ENCODE data around the gene SLC41A3. TPM values are rescaled to one million over a fixed set of nuclear protein-coding genes. Genes with fewer than 3 reads are reported as not detected.

SLC41A3 gene
- total and polyA plus RNA-seq, 4 donors, result 63.6 to 99.3 (median 85.3) TPM

DNA sequence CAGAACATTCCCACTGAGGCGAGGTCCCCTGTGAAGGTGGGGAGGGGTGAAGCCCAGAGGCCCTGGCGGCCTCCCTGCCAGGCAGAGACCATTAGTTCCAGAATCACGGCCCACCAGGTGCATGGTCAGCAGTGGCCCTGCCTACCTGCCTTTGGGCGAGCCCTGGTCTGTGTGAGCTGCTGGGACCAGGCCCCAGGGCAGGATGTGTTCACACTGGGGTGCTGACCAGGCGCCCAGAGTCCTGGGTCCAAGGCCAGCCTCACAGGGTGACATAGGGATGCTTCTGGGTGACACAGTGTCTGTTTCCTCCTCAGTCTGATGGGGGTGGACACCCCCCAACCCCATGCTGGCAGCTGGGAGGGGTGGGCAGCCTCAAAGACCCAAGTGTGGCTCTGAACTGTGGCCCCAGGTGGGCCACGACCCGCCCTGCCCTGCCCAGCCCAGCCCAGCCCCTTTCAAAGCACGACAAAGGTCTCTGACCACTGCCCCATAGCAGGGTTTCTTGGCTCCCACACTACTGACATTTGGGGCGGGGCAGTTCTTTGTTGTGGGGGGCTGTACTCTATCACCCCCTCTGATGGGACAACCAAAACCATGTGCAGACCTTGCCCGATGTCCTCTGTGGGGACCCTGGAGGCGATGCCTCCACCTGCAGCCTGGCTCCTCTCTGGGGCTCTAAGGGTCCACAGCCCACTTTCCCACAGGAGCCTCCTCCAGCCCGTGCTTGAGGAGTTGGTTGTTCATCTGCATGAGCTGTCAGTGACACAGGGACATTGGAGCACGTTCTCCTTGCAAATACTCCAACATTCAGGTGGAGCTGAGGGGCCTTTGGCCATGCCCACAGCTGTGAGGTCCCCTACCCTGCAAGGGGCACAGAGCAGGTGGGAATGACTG, 44.8 kb upstream of the SLC41A3 start:
- H3K27ac ChIP-seq (ENCODE audit: low read depth, low read length), result no peak overlapping the region
- no peaks in the 10 kb centered on the region for H3K27me3 ChIP-seq (ENCODE audit: control insufficient read depth, insufficient read depth, low read length)
- peaks cover 17% of the 10 kb centered on the region for H3K4me1 ChIP-seq (ENCODE audit: control insufficient read depth, insufficient read depth, low read length)
- no peaks in the 10 kb centered on the region for H3K9me3 ChIP-seq (ENCODE audit: control insufficient read depth, insufficient read depth, low read length)
- peaks cover 82% of the 10 kb centered on the region for H3K36me3 ChIP-seq (ENCODE audit: control insufficient read depth, insufficient read depth, low read length)
- H3K4me3 ChIP-seq (ENCODE audit: low read depth, low read length), result no peak overlapping the region
- WGBS (ENCODE audit: insufficient coverage), result 82% methylated on average over 11 of the region's 13 CpGs
- DNase-seq (ENCODE audit: low read depth in 4 of 6, low spot score in 6 of 6), result no peak

GRCh38 chr3:126127904-126128303, 44.0 kb upstream of the SLC41A3 start:
- Histone ChIP-seq H3K27me3 (ENCODE audit: control insufficient read depth, insufficient read depth, low read length) (no peaks in the 10 kb centered on the region), H3K36me3 (ENCODE audit: control insufficient read depth, insufficient read depth, low read length) (peaks cover 79% of the 10 kb centered on the region), H3K4me1 (ENCODE audit: control insufficient read depth, insufficient read depth, low read length) (peaks cover 17% of the 10 kb centered on the region), H3K4me3 (ENCODE audit: low read depth, low read length) (no peak overlapping the region), H3K27ac (ENCODE audit: low read depth, low read length) (no peak overlapping the region), H3K9me3 (ENCODE audit: control insufficient read depth, insufficient read depth, low read length) (no peaks in the 10 kb centered on the region)
- DNase-seq (ENCODE audit: low read depth in 4 of 6, low spot score in 6 of 6), result no peak
- WGBS (ENCODE audit: insufficient coverage), result 71% methylated on average over 6 of the region's 7 CpGs

- Histone ChIP-seq H3K27ac (ENCODE audit: low read depth, low read length) (no peak overlapping the region), H3K4me3 (ENCODE audit: low read depth, low read length) (no peak overlapping the region), H3K4me1 (ENCODE audit: control insufficient read depth, insufficient read depth, low read length) (peaks cover 14% of the 10 kb centered on the region), H3K9me3 (ENCODE audit: control insufficient read depth, insufficient read depth, low read length) (no peaks in the 10 kb centered on the region), H3K36me3 (ENCODE audit: control insufficient read depth, insufficient read depth, low read length) (peaks cover 76% of the 10 kb centered on the region), H3K27me3 (ENCODE audit: control insufficient read depth, insufficient read depth, low read length) (no peaks in the 10 kb centered on the region)
- DNase-seq (ENCODE audit: low read depth in 4 of 6, low spot score in 6 of 6), result no peak
- whole genome bisulfite sequencing (ENCODE audit: insufficient coverage), result 85% methylated on average over 9 of the region's 10 CpGs
Measured at GRCh38 chr3:126127452-126127851, 43.5 kb upstream of the SLC41A3 start.

GRCh38 chr3:126126811-126127431, 43.0 kb upstream of the SLC41A3 start:
- Histone ChIP-seq H3K36me3 (ENCODE audit: control insufficient read depth, insufficient read depth, low read length) (peaks cover 70% of the 10 kb centered on the region), H3K4me3 (ENCODE audit: low read depth, low read length) (no peak overlapping the region), H3K9me3 (ENCODE audit: control insufficient read depth, insufficient read depth, low read length) (no peaks in the 10 kb centered on the region), H3K27ac (ENCODE audit: low read depth, low read length) (no peak overlapping the region), H3K4me1 (ENCODE audit: control insufficient read depth, insufficient read depth, low read length) (peaks cover 9% of the 10 kb centered on the region), H3K27me3 (ENCODE audit: control insufficient read depth, insufficient read depth, low read length) (no peaks in the 10 kb centered on the region)
- DNase-seq (ENCODE audit: low read depth in 4 of 6, low spot score in 6 of 6), result no peak
- WGBS (ENCODE audit: insufficient coverage), result 71% methylated on average over 8 of the region's 10 CpGs

- H3K4me1 ChIP-seq (ENCODE audit: control insufficient read depth, insufficient read depth, low read length), result peaks cover 9% of the 10 kb centered on the region
- no peaks in the 10 kb centered on the region for H3K27me3 ChIP-seq (ENCODE audit: control insufficient read depth, insufficient read depth, low read length)
- no peak overlapping the region for H3K27ac ChIP-seq (ENCODE audit: low read depth, low read length)
- no peaks in the 10 kb centered on the region for H3K9me3 ChIP-seq (ENCODE audit: control insufficient read depth, insufficient read depth, low read length)
- no peak overlapping the region for H3K4me3 ChIP-seq (ENCODE audit: low read depth, low read length)
- peaks cover 66% of the 10 kb centered on the region for H3K36me3 ChIP-seq (ENCODE audit: control insufficient read depth, insufficient read depth, low read length)
- 96% methylated on average over 5 of the region's 12 CpGs for WGBS (ENCODE audit: insufficient coverage)
- DNase-seq (ENCODE audit: low read depth in 4 of 6, low spot score in 6 of 6), result no peak
Measured at GRCh38 chr3:126126286-126126685, 42.4 kb upstream of the SLC41A3 start.

DNA sequence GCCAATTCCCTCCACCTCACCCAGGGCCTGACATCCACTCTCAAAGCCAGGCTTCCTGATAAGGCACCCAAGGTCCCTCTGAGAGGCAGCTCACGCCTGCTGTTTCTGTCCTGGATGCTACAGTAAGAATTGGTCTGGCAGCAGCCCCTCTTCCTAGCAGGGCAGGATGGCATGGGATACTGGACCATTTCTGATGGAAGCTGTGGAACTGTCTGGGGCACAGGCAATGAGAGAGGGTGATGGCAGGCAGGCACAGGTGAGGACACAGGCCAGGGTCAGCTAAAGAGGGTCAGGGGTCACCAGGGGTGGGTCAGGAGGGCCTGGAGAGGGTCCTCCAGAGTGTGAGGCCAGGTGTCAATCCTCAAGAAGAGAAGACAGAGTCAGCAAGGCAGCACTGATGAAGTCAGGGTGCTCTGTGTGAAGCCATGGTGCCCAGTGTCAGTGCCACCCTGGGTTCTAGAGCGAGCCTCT, 41.9 kb upstream of the SLC41A3 start:
- peaks cover 9% of the 10 kb centered on the region for H3K4me1 ChIP-seq (ENCODE audit: control insufficient read depth, insufficient read depth, low read length)
- 56% methylated on average over 2 of the region's 2 CpGs for WGBS (ENCODE audit: insufficient coverage)
- H3K9me3 ChIP-seq (ENCODE audit: control insufficient read depth, insufficient read depth, low read length), result no peaks in the 10 kb centered on the region
- DNase-seq (ENCODE audit: low read depth in 4 of 6, low spot score in 6 of 6), result no peak
- H3K27ac ChIP-seq (ENCODE audit: low read depth, low read length), result no peak overlapping the region
- peaks cover 61% of the 10 kb centered on the region for H3K36me3 ChIP-seq (ENCODE audit: control insufficient read depth, insufficient read depth, low read length)
- no peak overlapping the region for H3K4me3 ChIP-seq (ENCODE audit: low read depth, low read length)
- H3K27me3 ChIP-seq (ENCODE audit: control insufficient read depth, insufficient read depth, low read length), result no peaks in the 10 kb centered on the region

DNA sequence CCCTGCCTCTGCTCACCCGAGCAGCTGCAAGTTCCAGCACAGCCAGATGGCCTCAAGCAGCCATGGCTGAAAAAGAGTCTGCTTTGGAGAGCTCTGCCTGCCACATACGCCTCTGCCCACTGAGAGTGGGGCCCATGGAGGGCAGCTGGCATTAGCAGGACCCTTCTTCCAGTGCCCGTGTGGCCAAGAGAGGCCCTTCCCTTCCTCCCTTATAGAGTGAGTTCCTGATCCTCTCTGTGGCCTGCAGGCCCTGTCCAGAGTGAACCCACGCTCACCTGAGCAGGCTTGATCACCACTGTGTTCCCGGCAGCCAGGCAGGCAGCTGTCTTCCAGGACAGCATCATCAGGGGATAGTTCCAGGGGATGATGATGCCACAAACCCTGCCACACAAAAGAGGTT, 41.4 kb upstream of the SLC41A3 start:
- Histone ChIP-seq H3K9me3 (ENCODE audit: control insufficient read depth, insufficient read depth, low read length) (no peaks in the 10 kb centered on the region), H3K27ac (ENCODE audit: low read depth, low read length) (no peak overlapping the region), H3K36me3 (ENCODE audit: control insufficient read depth, insufficient read depth, low read length) (peaks cover 57% of the 10 kb centered on the region), H3K4me1 (ENCODE audit: control insufficient read depth, insufficient read depth, low read length) (peaks cover 9% of the 10 kb centered on the region), H3K4me3 (ENCODE audit: low read depth, low read length) (no peak overlapping the region), H3K27me3 (ENCODE audit: control insufficient read depth, insufficient read depth, low read length) (no peaks in the 10 kb centered on the region)
- no peak for DNase-seq (ENCODE audit: low read depth in 4 of 6, low spot score in 6 of 6)
- WGBS (ENCODE audit: insufficient coverage), result 78% methylated on average over 5 of the region's 5 CpGs

DNA sequence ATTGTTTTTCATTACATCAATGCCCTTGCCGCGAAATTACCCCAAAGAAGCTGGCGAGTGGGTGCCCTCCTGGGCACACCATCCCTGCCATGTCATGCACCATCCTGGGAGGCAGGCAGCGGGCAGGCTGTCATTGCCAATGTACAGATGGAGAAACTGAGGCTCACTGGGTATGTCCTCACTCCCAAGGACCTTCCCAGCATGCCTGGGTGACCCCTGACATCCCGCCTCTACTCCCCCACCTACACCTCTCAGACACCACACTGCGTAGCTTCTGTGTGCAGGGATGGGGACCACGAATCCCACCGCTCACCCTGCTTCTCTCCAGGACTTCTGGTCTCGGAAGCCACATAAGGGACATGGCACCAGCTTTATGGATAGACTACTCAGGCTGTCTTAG, 41.0 kb upstream of the SLC41A3 start:
- WGBS (ENCODE audit: insufficient coverage), result 83% methylated on average over 9 of the region's 9 CpGs
- DNase-seq (ENCODE audit: low read depth in 4 of 6, low spot score in 6 of 6), result no peak

DNA sequence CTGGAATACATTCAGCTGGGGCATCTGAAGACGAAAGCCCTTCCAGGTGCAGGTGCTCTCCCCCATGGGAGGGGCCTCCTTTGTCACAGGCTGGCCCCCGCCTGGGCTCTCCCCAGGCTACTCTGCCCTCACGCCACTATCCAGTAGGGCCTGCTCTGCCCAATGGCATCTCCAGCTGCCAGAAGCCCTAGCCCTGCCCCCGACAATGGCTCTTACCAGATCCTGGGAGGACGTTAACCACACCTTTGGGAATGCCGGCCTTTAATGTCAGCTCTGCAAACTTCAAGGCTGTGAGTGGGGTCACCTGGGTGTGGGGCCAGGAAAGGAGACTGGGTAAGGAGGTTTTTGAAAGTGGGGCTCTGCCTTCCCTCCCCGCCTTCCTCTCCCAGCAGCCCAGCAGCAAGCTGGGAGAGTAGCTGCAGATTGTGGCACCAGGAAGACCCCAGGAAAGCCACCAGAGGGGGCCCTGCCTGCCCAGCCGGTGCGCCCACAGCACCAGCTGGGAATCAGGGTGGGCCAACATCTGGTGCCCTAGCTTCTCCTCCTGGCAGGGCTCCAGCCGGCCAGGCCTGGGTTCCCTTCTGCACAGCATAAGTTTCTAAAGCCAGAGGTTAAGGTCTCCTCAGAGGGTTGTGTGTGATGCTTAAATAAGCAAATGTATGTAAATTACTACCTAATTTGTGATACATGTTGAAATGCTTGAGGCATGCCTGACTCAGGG, 40.4 kb upstream of the SLC41A3 start:
- Histone ChIP-seq H3K9me3 (ENCODE audit: control insufficient read depth, insufficient read depth, low read length) (no peaks in the 10 kb centered on the region), H3K4me3 (ENCODE audit: low read depth, low read length) (no peak overlapping the region), H3K27me3 (ENCODE audit: control insufficient read depth, insufficient read depth, low read length) (no peaks in the 10 kb centered on the region), H3K27ac (ENCODE audit: low read depth, low read length) (no peak overlapping the region), H3K36me3 (ENCODE audit: control insufficient read depth, insufficient read depth, low read length) (peaks cover 47% of the 10 kb centered on the region), H3K4me1 (ENCODE audit: control insufficient read depth, insufficient read depth, low read length) (peaks cover 4% of the 10 kb centered on the region)
- no peak for DNase-seq (ENCODE audit: low read depth in 4 of 6, low spot score in 6 of 6)
- WGBS (ENCODE audit: insufficient coverage), result 68% methylated on average over 8 of the region's 10 CpGs

More for the DNA sequence above, 41.0 kb upstream of the SLC41A3 start:
- H3K4me3 ChIP-seq (ENCODE audit: low read depth, low read length), result no peak overlapping the region
- peaks cover 53% of the 10 kb centered on the region for H3K36me3 ChIP-seq (ENCODE audit: control insufficient read depth, insufficient read depth, low read length)
- no peaks in the 10 kb centered on the region for H3K9me3 ChIP-seq (ENCODE audit: control insufficient read depth, insufficient read depth, low read length)
- peaks cover 9% of the 10 kb centered on the region for H3K4me1 ChIP-seq (ENCODE audit: control insufficient read depth, insufficient read depth, low read length)
- H3K27ac ChIP-seq (ENCODE audit: low read depth, low read length), result no peak overlapping the region
- no peaks in the 10 kb centered on the region for H3K27me3 ChIP-seq (ENCODE audit: control insufficient read depth, insufficient read depth, low read length)
